ENCODE data around the gene OTOP1.
"Not testable (repeated sequence)": the region's sequence is repeated elsewhere in the genome, so short reads cannot be mapped to it uniquely, and the experiment has no call there.

Gene OTOP1

GRCh38 chr4:4164532-4165173 lies 62.1 kb downstream of the OTOP1 start:
- not testable (repeated sequence) for DNase-seq (ENCODE audit: low read depth in 2 of 2)

GRCh38 chr4:4162186-4162585 lies 64.5 kb downstream of the OTOP1 start:
- DNase-seq (ENCODE audit: low read depth in 2 of 2) = not testable (repeated sequence)

GRCh38 chr4:4160956-4161665 lies 65.6 kb downstream of the OTOP1 start:
- not testable (repeated sequence) for DNase-seq (ENCODE audit: low read depth in 2 of 2)

GRCh38 chr4:4145622-4146021 lies 81.1 kb downstream of the OTOP1 start:
- not testable (repeated sequence) for DNase-seq (ENCODE audit: low read depth in 2 of 2)

GRCh38 chr4:4143376-4143775 lies 83.4 kb downstream of the OTOP1 start:
- DNase-seq (ENCODE audit: low read depth in 2 of 2) = not testable (repeated sequence)

- not testable (repeated sequence) for DNase-seq (ENCODE audit: low read depth in 2 of 2)
Measured at GRCh38 chr4:4142679-4143078, 84.0 kb downstream of the OTOP1 start.

GRCh38 chr4:4141186-4141585 lies 85.5 kb downstream of the OTOP1 start:
- not testable (repeated sequence) for DNase-seq (ENCODE audit: low read depth in 2 of 2)
